Right renal pelvis (tissue), 4 donors: Measurements from ENCODE around the gene NTRK3. TPM values are rescaled to one million over a fixed set of nuclear protein-coding genes. Genes with fewer than 3 reads are reported as not detected.

Source experiments
- DNase-seq, 4 donors: peaks; one replicate each; pipeline ENCODE4 v3.0.0-alpha.2; 2013; ENCODE audit warnings: low read depth in 4 of 4, low spot score in 3 of 4, missing footprints in 1 of 4
- polyA plus RNA-seq, 4 donors: library from polyadenylated mRNA; unstranded; fragments of 120-200 nt; gene quantifications; one replicate each; pipeline ENCODE4 v1.2.1, GENCODE V29; 2013; ENCODE audit not compliant: insufficient read length in 4 of 4

Gene NTRK3
- polyA plus RNA-seq, 4 donors, result 9.3 to 15.6 (median 13.5) TPM

- DNase-seq, result no peak
Observed at GRCh38 chr15:88127432-88127790, 129.1 kb downstream of the NTRK3 start.

GRCh38 chr15:88126695-88127431 is 129.7 kb downstream of the NTRK3 start:
- DNase-seq, result no peak

GRCh38 chr15:88125576-88125975 is 131.0 kb downstream of the NTRK3 start:
- no peak for DNase-seq

DNA sequence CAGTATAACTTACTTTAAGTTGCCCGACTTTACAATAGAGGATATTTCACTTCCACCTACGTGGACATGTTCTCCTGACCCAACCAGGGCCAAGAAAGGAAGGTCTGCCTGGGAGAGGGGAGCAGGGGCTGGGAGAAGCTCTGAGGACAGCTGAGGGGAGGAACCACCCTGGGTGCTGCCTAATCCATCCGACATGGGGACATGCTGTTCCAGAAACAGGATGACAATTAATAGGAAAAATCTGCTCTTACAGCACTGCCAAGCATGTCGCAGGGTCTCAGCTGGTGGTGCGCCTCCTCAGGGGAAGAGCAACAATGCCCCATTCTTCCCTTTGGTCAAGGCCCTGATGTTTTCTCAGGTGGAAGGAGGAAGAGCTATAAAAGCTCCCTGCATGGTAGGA is 132.3 kb downstream of the NTRK3 start:
- DNase-seq, result no peak

- DNase-seq, result no peak
Observed at GRCh38 chr15:88121968-88122530, 134.5 kb downstream of the NTRK3 start.

GRCh38 chr15:88120026-88120425 is 136.5 kb downstream of the NTRK3 start:
- no peak for DNase-seq

DNA sequence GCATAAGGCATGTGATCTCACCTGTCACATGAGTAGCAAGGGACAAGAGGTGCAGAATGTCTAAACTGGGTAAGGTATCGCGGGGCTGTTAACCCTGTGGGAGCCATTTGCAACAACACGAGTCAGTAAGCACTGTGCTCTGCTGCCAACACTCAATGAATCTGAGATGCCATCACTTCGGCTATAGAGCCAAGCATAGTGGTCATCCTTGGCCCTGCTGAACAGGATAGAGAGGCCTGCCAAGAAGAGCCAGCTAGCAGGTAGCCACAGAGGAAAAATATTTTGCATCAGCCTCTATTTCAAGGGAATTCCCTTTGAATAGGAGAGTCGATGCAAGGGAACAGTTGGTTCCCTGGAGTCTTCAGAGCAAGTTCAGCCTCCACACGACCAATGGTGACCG is 137.8 kb downstream of the NTRK3 start:
- DNase-seq, result no peak

GRCh38 chr15:88118035-88118434 is 138.5 kb downstream of the NTRK3 start:
- no peak for DNase-seq

- DNase-seq, result no peak
Observed at GRCh38 chr15:88115486-88116152, 140.9 kb downstream of the NTRK3 start.

GRCh38 chr15:88113613-88114308 is 142.8 kb downstream of the NTRK3 start:
- no peak for DNase-seq

DNA sequence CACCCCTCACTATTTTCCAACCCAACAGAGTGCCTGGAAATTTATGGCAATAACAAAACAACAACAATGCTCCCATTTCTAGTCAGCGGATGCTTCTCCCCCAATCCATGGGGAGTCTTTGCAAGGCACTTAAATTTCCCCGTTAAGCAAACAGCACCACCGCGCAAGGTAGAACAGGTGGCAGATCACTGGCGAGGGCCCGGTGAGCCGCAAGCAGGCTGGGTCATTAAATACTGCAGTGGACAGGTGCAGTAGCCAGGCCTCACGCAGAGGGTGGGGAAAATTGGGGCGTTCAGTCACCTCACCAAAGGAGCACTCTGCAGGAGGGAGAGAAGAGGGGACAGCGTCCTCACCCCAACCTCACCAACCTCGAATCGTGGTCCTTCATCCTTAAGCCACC is 147.5 kb downstream of the NTRK3 start:
- no peak for DNase-seq

- DNase-seq, result no peak
Observed at GRCh38 chr15:88108477-88108876, 148.1 kb downstream of the NTRK3 start.

- no peak for DNase-seq
Observed at GRCh38 chr15:88106074-88106473, 150.5 kb downstream of the NTRK3 start.

DNA sequence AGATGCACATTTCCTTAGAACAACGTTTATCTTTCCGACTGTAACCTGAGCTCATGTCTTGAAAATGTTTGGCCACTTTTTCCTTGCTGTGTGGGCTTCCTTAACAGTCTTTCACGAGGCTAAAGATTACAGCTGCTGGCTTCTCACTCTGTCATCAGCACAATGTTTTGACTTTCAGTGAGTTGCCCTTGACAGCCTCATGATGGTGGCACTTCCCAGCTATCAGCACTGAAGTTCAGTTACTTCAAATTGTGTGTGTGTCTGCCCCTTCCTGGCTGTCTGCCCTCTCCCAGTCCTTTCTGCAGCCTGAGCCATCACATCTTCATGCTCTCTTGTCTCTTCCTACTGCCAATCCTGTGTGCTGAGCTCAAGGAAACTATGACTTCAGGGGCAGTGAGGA is 152.2 kb downstream of the NTRK3 start:
- DNase-seq, result no peak

- no peak for DNase-seq
Observed at GRCh38 chr15:88100181-88100580, 156.4 kb downstream of the NTRK3 start.

GRCh38 chr15:88098361-88098760 is 158.2 kb downstream of the NTRK3 start:
- no peak for DNase-seq

- no peak for DNase-seq
Observed at GRCh38 chr15:88091444-88092016, 165.0 kb downstream of the NTRK3 start.

DNA sequence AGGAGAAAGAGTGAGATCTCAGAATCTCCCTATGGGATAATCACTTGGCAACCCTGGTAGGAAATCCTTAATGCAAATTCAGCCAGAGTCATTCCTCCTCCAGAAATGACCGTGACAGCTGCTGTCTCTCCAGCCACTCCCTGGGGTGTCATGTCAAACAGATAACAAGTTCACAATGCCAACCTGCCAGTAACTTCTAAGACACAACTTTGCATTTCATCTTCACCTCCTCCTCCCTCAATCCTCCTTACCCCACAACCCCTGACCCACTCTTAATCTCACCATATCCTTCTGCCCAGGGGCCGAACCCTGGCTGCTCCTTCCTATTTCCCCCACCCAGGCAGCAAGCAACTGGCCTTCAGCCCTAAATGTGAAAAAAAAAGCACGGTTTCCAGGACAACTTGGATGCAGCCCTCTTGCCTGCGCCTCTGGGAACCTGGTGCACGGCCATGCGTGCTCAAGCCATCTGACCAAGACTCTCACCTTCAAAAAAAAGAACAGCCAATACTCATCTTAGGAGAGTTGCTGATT is 166.0 kb downstream of the NTRK3 start:
- DNase-seq, result no peak

DNA sequence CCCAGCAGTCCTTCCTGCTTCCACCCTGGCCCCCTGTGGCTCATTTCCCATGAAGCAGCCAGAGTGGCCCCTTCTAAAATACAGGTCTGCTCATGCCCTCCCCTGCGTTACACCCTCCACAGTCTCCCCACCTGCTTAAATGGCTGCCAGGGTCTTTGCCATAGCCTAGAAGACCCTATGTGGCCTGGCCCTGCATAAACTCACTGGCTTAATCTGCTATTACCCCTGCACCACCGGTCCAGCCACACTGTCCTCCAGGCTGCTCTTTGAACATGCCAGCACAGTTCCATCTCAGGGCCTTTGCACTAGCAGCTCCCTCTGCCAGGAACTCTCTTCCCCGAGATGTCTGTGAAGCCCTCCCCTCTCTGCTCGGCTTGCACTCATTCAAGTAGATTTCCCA is 166.8 kb downstream of the NTRK3 start:
- no peak for DNase-seq

DNA sequence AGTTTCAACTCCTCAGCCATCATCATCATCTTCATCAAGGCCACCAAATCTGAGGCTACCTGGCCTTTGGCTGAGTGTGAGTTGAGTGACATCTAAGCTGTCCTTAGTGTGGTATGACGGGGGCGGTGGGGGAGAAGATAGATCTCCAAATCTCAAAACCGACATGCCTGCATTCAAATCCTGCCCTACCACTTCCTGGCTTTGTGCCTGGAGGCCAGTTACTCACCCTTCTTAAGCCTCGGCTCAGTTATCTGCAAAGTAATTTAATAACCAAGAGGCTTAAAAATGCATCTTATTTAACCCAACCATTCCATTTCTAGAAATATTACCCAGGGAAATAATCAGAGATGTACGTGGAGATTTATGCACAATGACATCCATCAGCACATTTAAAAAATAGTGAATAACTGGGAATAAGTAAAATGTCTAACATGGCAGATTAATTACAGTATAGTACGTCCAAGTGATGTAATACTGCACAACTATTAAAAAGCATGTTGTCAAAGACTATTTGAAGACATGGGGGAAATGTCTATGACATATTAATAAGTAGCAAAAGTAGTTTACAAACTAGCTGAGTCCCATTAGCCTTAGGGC is 167.4 kb downstream of the NTRK3 start:
- DNase-seq, result no peak
